Measurements from ENCODE around the gene DISP1.
"Not testable (repeated sequence)": the region's sequence is repeated elsewhere in the genome, so short reads cannot be mapped to it uniquely, and the experiment has no call there.

Gene DISP1

DNA sequence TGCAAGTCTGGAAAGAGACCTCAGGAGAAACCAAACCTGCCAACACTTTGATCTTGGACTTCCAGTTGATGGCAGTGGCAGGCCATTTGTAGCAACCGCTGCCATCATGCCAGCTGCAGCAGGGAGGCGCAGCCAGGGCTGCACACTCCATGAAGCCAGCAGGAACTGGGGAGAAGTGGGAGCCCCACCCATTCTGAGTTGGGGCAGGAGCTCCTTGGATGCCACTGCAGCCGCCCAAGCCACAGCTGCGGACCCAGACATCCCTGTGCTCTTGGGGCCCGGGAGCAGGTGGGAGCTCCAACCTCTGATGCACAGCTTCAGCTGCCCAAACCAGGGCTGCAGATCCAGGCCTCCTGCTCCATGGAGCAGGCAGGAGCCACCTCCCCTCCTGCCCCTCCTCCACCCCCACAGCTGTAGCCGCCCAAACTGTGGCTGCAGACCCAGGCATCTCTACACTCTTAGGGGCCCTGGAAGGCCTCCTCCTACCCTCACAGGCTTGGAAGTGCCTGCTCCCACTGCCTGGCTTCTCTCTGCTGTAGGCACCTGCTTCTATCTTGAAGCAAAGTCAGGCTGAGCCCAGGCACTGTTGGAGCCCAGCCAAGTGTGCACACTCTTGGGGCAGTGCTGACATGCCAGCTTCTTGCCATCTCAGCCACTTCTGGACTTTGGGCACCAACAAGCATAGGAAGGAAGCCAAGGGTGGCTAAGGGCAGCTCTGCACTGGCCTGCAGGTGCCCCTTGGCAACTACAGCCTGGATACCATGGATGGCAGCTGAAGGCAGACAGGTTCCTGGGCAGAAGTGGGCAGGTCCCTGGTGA, 20.0 kb upstream of the DISP1 start:
- no peak for DNase-seq

DNA sequence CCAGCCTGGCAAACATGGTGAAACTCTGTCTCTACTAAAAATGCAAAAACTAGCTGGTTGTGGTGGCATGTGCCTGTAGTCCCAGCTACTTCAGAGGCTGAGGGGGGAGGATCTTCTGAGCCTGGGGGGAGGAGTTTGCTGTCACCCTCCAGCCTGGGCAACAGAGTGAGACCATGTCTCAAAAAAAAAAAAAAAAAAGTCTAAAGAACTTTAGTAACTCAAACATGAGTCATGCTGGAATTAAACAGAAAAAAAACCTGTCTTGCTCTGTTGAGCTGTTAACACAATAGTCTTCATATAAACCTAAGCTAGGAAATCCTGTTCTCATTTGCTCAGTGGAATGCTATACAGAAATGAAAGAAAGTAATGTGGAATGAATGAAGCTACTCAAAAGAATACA, 16.7 kb upstream of the DISP1 start:
- no peak for DNase-seq

DNA sequence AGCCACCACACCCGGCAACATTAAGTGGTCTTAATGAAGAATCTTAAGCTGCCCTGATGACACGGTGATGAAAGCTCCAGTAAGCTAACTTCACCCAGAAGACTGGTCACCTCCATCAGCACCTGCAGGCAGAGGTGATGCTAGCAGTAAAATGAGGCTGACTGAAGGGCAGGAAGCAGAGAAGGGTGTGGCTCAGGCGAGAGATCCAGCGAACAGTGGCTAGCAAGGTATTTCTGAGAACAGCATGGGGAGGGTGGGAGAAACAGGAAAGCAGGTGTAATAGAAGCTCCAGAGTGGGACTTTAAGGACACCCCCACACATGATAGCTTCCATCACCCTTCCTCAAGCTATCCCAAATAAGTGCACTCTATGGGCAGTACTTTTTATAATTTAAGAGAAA, 15.9 kb upstream of the DISP1 start:
- DNase-seq: no peak

DNA sequence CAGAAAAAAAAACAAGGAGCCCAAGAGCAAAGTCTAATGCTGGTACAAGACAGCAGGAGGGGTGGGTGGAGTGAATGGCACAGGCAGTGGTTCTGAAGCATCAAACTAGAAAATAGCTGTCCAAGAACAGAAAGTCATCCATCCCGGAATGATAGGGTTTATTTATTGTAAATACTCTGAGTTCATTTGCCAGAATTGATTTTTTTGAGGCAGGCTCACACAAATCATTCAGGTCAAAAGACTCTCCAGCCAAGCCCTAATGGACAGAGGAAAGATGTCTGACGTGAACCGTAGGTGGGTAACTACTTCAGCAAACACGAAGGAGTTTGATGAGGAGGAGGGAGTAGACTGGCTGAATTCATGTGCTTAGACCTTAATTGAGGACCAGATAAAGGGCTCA, 13.8 kb upstream of the DISP1 start:
- DNase-seq: no peak

DNA sequence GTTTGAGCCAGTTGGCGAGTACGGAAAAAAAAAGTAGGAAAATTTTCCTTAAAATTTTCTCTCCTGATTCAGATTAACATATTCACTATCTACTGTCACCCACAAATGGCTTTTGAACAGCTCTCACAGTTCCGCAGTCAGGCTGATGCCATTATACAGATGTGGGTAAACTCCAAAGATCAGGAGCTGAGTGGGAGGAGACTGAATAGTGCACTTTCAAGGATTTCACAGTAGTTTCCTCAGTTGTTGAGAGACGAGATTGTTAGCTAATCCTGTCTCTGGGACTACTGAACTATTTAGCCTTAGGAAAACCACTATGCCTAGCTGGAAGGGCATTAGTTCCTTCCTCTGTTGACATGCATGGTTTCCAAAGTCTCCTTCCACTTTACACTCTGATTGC, 3.2 kb upstream of the DISP1 start:
- no peak for DNase-seq

DNA sequence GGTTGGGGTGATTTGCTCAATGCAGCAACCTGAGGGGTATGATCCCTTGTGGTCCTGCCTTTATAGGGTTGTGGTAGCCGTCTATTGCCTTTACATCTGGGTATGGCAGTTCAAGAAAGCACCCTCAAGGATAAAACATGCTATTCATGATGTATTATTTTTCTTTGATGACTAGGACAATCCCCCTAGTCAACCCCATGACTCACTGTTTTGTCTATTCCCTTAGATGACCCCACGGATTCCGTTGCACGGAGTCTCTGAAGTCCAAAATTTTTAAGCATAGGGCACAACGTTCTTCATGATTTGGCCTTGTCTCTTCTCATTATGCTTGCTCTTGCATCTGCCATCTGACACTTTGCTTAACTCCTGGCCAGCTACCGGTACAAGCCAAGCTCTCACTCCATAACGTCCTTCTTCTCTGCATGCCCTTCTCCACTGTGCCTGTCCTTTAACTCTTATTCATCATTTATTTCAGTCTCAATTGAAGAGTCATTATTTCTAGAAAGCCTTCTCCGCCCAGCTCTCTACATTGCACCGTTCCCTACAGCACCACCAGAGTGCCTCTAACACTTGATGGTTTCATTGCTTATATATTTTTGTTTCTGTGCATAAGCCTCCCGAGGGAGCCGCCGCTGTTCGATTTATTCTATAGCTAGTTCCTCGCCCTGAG, 838 bp upstream of the DISP1 start:
- no peak for DNase-seq

DNA sequence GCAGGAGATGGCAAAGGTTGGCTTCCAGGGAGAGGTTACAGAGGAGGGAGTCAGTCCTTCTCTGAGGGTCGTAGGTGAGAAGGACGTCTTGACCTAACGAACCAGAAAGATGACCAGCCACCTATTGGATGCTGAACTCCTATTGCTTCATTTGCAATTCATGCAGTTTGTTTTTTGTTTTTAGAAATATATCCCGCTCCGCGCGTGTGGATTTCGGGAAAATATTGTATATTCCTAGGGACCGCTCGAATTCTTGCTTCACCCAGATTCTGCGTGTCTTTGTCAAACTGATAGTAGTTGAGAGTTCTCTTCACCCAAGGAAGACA, 564 bp downstream of the DISP1 start:
- DNase-seq: no peak

DNA sequence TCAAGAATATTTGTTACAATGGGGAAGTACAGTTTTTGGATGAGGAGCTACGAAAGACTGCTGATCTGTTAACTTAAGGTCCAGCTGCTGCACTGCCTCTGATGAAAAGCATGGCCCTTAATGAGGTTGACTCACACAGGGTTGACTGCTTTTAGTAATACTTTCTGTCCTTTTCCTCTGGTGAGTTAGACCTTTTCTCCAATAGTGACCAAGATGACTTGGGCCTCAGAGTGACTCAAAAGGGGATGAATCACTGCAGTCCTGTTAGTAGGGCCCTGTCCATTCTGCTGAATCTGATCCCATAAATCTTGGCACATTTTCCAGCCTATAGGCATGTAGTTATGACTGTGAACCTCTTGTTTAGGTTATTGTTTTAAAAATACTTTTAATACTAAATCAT, 2.7 kb downstream of the DISP1 start:
- DNase-seq: no peak

DNA sequence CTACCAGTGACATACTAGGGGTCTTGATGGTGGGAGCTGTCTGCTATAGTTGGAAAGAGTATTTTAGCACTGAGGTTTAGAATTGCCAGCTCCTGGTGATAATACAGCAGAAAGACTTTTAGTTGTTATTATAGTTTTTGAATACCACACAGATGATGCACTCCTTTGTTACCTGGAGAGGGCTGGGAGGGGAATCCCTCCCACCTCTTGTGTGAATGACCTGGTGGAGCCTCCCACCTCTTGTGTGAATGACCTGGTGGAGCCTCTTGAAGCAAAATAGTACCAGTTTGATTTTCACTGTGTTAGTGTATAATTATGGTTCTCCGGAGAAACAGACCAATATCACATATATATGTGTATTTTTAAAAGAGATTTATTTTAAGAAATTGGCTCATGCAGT, 3.3 kb downstream of the DISP1 start:
- no peak for DNase-seq

DNA sequence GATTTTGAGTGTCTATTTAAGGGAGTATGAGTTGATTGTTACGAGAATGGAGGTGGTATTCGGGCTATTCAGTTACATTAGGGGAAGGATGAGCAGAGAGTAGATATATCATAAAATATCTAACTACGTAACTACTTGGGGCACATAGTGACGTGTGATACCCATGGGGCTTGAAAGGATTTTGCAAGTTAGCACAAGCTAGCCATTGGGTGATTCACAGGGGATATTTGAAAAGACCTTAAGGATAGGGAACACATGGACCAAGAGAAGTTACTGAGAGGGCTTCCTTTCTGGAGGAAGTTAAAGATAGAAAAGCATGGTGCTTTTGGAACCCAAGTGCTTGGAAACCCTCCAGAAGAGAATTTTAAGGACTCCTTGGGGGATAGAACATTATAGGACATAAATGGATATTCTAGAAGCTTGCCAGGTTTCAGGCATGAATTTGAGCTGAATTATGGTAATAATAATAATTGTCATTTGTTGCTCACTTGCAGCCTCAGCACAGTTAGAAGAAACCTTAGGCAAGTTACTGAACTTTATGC, 5.4 kb downstream of the DISP1 start:
- no peak for DNase-seq

DNA sequence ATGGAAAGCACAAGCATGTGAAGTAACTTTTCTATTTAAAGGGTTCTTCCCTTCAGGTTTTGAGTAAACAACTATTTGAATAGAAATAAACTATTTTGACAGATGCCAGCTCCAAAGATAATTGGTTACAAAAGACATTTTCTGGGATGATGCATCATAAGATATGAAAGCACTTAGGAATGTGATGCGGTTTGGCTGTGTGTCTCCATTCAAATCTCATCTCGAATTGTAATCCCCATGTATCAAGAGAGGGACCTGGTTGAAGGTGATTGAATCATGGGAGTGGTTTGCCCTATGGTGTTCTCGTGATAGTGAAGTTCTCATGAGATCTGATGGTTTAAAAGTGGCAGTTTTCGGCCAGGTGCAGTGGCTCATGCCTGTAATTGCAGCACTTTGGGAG, 6.4 kb downstream of the DISP1 start:
- no peak for DNase-seq

DNA sequence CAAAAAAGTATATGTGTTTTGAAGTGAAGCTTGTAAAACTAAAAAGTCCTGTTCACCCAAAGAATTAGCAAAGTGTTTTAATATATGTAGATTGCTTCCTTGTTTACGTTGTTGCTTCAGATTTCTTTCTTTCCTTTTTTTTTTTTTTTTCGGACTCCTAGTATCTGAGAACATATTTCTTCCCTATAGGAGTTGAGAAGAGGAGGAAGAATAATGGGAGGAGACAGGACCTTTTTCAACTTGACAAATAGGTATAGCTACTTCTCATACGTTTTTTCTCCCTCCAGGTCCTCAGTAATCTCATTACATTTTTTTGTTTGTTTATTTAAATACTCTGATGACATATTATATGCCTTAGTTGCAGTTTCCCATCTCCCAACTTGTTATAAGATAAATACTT, 8.9 kb downstream of the DISP1 start:
- no peak for DNase-seq

DNA sequence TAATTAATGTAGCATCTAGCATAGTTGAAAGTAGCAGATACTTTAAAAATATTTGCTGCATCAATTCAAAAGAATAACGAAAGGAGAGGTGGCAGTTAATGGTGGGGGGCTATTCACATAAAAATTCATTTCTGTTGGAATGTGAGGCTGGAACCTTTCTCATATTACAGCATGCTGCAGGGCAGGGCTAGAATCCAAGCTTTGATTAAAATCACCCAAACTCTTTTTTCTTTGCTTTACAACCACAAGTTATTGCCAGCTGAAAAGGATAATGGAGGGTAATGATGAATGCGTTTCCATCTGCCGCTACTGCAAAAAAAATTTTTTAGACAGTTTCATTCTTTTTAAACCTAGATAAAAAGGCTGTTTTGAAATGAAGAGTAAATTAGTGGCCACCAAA, 9.8 kb downstream of the DISP1 start:
- DNase-seq: no peak

DNA sequence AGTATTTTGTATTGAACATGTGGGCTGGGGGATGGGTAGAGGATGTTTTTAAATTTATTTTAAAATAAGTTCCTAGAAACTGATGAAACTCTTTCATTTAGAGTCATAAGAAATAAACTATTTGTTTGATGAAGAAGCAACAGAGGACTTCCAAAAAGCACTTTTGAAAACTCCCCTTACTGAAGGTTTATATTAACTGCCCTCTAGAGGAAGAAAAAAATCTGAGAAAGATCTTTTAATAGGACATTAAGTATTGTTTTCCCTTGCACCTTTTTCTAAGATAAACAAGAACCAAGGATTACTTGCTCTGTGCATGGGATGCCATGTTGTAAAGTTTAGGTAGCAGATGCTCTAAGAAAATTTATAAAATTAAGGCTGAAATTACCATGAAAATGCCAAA, 14.1 kb downstream of the DISP1 start:
- DNase-seq: no peak

DNA sequence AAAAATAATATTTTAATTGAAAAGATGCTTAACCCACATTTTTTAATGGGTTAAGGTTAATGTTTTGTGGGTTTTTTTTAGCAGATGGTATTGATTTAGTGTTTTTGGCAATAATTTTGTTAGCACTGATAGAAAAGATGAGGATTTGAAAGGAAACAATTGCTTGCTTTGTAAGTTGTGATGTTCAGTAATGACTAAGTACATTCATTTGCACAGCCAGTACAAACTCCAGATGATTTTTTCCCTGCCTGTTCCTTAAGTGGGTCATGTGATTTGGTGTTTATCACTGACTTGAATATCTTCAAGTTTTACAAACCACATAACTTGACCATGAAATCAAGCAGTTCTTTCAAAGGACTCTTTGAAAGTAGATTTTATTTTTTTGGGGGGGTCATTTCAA, 15.0 kb downstream of the DISP1 start:
- DNase-seq: no peak

DNA sequence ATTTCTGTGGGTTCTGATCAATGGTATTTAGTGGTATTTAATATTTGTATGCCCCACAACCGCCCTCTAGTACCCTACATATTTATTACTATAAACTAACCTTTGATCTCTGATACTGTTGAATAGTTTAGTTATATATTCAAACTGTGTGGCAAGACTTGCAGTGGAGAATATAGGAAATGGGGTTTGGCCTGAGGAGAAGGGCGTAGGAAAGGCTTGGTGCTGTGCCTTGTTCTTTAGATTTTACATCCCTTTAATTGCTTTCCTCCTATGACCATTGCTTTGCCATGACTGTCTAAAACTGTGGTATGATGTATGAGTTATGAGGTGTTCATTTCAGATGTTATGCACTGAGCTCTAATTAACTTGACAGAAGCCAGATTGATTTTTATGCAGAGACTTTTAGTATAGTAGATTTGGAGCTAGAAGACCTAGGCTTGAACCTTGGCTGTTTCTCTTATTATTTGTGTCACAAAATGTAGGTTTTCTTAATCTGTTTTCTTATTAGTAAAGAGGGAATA, 18.6 kb downstream of the DISP1 start:
- no peak for DNase-seq

DNA sequence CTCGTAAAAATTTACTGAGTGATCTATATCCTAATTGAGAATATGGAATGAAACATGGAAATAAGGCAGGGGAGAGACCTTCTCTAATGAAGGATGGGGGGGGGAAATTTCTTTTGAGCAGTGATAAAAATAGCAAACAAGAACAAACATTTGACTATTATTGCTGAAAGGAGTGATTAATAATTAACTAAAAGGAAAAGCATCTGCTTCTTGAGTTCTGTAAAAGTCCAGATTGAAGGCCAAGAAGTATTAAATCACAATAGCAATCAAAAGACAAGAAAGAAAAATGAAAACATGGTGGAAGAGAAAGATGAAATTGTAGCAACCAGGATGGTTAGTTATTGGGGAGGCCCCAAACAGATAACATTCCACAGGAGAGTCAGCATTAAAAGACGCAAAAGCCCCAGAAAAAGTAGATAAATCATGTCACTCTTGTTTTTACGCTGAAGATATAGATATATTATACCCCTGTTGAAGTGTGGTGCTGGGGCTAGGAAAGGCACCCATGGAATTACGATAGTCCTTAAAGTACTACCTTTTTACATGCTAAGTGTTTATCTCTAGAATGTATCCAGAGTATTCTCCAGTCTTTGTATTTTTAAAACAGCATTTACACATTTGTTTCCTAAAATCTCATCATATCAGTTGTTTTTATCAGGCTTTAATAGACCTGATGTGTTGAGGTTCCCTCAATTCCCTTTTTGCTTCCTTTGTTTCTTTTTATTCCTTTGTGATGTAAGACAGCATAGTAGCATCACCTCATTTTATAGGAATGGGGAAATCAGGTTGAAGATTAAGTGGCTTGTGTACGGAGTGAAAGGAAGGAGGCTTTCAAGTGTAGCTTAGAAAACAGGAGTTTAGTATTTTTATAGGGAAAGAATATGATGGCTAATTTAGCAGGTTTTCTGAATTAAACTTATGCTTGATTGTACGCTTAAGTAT, 28.9 kb downstream of the DISP1 start:
- DNase-seq: no peak

DNA sequence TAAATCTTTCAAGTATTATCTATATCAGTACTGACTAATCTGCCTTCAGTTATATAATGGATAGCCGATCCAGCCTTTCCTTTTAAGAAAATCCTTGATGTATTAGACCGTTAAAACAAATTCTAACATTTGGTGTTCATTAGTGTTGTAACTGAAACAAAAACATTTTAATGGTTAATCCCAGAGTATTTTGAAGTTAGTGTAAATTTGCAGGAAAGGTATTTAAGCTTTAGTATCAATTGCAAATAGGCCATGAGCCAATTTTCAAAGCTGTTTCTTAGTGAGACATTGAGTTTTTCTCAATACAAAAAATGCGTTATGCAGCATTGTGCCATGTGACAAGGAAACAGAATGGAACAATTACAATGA, 29.6 kb downstream of the DISP1 start:
- DNase-seq: no peak

DNA sequence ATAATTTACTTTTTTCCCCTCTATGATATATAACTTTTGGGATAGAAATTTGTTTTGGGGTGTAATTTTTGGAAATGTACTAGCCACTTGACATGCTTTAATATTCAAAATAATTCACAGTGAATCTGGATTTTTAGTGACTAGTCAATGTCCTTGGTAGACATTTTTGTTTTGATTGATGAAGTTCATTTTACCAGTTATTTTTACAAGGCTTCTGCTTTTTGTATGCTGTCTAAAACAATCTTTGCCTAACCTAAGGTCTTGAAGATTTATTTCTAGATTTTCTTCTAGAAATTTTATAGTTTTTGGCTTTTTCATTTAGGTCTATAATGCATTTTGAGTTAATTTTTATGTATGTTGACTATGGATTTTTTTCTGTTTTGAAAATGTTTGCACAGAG, 30.9 kb downstream of the DISP1 start:
- no peak for DNase-seq

DNA sequence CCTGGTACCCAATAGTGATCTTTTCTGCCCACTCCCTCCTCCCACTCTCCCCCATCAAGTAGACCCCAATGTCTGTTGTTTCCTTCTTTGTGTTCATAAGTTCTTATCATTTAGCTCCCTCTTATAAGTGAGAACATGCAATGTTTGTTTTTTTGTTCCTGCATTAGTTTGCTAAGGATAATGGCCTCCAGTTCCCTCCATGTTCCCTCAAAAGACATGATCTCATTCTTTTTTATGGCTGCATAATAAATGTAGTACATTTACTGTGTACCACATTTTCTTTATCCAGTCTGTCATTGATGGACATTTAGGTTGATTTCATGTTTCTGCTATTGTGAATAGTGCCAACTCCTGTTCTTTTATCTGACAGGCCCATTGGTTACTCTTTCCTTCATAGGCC, 35.7 kb downstream of the DISP1 start:
- not testable (repeated sequence) for DNase-seq

DNA sequence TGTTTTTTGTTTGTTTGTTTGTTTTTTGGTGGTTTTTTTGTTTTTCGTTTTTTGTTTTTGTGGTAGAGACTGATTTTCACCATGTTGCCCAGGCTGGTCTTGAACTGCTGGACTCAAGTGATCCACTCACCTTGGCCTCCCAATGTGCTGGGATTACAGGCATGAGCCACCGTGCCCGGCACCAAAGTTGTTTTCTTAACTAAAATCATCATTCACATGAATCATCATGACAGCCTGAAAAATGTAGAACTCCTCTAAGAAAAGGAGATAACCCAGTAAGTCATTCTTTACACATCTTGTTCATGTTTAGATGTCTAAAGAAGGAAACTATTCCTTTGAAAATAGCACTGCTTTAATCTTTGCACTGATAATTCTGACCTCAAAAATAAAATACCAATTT, 37.5 kb downstream of the DISP1 start:
- DNase-seq: no peak

DNA sequence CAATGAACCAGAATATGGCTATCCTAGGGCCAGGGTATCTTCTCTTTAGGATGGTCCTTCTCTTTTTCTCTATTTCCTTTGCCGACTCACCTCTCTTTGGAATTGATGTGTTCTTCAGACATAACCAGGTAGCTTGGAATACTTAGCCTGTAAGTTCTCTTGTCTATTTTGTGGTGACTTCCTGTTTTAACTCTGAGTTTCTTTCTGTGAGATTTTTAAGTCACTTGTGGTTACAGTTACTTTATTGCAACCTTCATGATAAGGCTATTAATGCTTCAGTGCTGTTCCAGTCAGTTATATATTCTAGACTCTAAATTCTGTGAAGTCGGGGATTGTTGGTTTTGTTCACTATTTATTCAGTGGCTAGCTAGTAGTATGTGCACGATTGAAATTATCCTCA, 46.2 kb downstream of the DISP1 start:
- DNase-seq: no peak
